ENCODE data around the gene MAP2K6. TPM values are rescaled to one million over a fixed set of nuclear protein-coding genes. Genes with fewer than 3 reads are reported as not detected.

The MAP2K6 gene
- total and polyA plus RNA-seq, 10 of the 15 experiments (the other 5 are each of a cell fraction or from before 2014, with no cell fraction given): 15.6 to 70.3 (median 22.9) TPM

- intact Hi-C loops (cut with micrococcal nuclease; ENCODE audit: unreplicated experiment) (no loop called here), in situ Hi-C loops (cut with MboI) (no loop called here)
- DNase-seq (ENCODE audit: low read depth, low spot score): no peak
- H3K4me1 ChIP-seq (ENCODE audit: control insufficient read depth, insufficient read depth, low read length): no peaks in the 10 kb centered on the region
- H3K9ac ChIP-seq (ENCODE audit: control insufficient read depth, insufficient read depth, low read length): no peak overlapping the region
- WGBS (ENCODE audit: insufficient coverage, insufficient replicate concordance, low lambda C conversion rate, missing lambda C conversion rate): 83% methylated on average over 5 of the region's 5 CpGs
- H3K79me2 ChIP-seq (ENCODE audit: control insufficient read depth, insufficient read depth, low read length): no peaks in the 10 kb centered on the region
- ATAC-seq: no peak
- H3K4me2 ChIP-seq (ENCODE audit: control insufficient read depth, insufficient read depth): no peak overlapping the region
- no peak overlapping the region for H2AFZ ChIP-seq (ENCODE audit: control insufficient read depth, low read depth, low read length)
- ChIA-PET POLR2A (no interaction called here), SMC1A (ENCODE audit: uncharacterized antibody, unreplicated experiment) (no interaction called here), RAD21 (ENCODE audit: unreplicated experiment) (no interaction called here), CTCF (no interaction called here)
- no peak for FAIRE-seq
- H3K27me3 ChIP-seq (replicated peaks in 1 of 2; ENCODE audit: control insufficient read depth in 2 of 2, insufficient read depth in 2 of 2, low read length in 1 of 2): no peaks in the 10 kb centered on the region
- no peak for TF ChIP-seq JUNB (IDR thresholded peaks at IDR 0.05)
- no peak for TF ChIP-seq ZBED1 (IDR thresholded peaks at IDR 0.05; ENCODE audit: borderline replicate concordance)
- TF ChIP-seq BRCA1 (IDR thresholded peaks at IDR 0.05; ENCODE audit: low read depth, low read length): no peak
- TF ChIP-seq KLF5 (IDR thresholded peaks at IDR 0.05; ENCODE audit: partially characterized antibody): no peak
- TF ChIP-seq IRF3 (IDR thresholded peaks at IDR 0.05): no peak
- TF ChIP-seq SMARCA5 (IDR thresholded peaks at IDR 0.05): no peak
- H3K27ac ChIP-seq (ENCODE audit: control insufficient read depth, insufficient read depth): no peak overlapping the region
- H3K4me3 ChIP-seq: no peak overlapping the region
- no peaks in the 10 kb centered on the region for H3K36me3 ChIP-seq (ENCODE audit: control insufficient read depth in 2 of 2, insufficient read depth in 2 of 2, low read length in 1 of 2)
- no peaks in the 10 kb centered on the region for H4K20me1 ChIP-seq (ENCODE audit: control insufficient read depth, insufficient read depth)
- BruUV-seq (replicated peaks): no TSS peak
- H3K9me3 ChIP-seq (replicated peaks; ENCODE audit: control insufficient read depth, insufficient read depth, low read length): peaks cover 2% of the 10 kb centered on the region; the same call in 2 of the 3 replicates
These were observed 21.6 kb downstream of the MAP2K6 start for GRCh38 chr17:69435971-69436696.

DNA sequence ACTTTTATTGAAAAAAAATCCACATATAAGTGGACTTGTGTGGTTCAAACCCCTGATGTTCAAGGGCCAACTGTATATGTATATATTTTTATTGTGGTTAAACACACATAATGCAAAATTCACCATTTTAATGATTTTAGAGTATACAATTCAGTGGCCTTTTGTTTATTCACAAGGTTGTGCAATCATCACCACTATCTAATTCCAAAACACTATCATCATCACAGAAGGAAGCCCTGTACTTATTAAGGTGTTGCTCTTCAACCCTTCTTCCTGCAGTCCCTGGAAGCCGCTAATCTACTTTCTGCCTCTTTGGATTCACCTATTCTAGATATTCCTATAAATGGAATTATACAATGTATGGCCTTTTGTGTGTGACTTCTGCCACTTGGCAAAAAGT, 23.0 kb downstream of the MAP2K6 start:
- Histone ChIP-seq H3K79me2 (ENCODE audit: control insufficient read depth, insufficient read depth, low read length) (no peaks in the 10 kb centered on the region), H3K27me3 (replicated peaks in 1 of 2; ENCODE audit: control insufficient read depth in 2 of 2, insufficient read depth in 2 of 2, low read length in 1 of 2) (no peaks in the 10 kb centered on the region), H3K4me1 (ENCODE audit: control insufficient read depth, insufficient read depth, low read length) (no peaks in the 10 kb centered on the region), H3K9me3 (replicated peaks; ENCODE audit: control insufficient read depth, insufficient read depth, low read length) (peaks cover 2% of the 10 kb centered on the region; the same call in 2 of the 3 replicates), H3K27ac (ENCODE audit: control insufficient read depth, insufficient read depth) (no peak overlapping the region), H3K36me3 (ENCODE audit: control insufficient read depth in 2 of 2, insufficient read depth in 2 of 2, low read length in 1 of 2) (no peaks in the 10 kb centered on the region), H3K4me3 (no peak overlapping the region), H4K20me1 (ENCODE audit: control insufficient read depth, insufficient read depth) (no peaks in the 10 kb centered on the region), H3K9ac (ENCODE audit: control insufficient read depth, insufficient read depth, low read length) (no peak overlapping the region), H3K4me2 (ENCODE audit: control insufficient read depth, insufficient read depth) (no peak overlapping the region), H2AFZ (ENCODE audit: control insufficient read depth, low read depth, low read length) (no peak overlapping the region)
- POLR2A ChIA-PET: no interaction called here
- no TSS peak for BruUV-seq (replicated peaks)
- WGBS (ENCODE audit: insufficient coverage, insufficient replicate concordance, low lambda C conversion rate, missing lambda C conversion rate): 100% methylated on average over 1 of the region's 1 CpG
- no peak for ATAC-seq
- CTCF ChIA-PET: interaction anchor here (1.0 to 1.5 kb wide), 3 partner anchors 18 to 42 kb away, joined by 3 to 5 read pairs (median 3); no protein-coding TSS in a partner anchor
- intact Hi-C loops (cut with micrococcal nuclease; ENCODE audit: unreplicated experiment) (no loop called here), in situ Hi-C loops (cut with MboI) (no loop called here)
- no peak for FAIRE-seq
- DNase-seq (ENCODE audit: low read depth, low spot score): no peak
- RAD21 ChIA-PET (ENCODE audit: unreplicated experiment): no interaction called here
- SMC1A ChIA-PET (ENCODE audit: uncharacterized antibody, unreplicated experiment): interaction anchor here (0.5 to 1.8 kb wide), 2 partner anchors 33 to 69 kb away, joined by 3 read pairs; no protein-coding TSS in a partner anchor
- no peak for TF ChIP-seq ZNF207 (IDR thresholded peaks at IDR 0.05; ENCODE audit: borderline replicate concordance)
- TF ChIP-seq REST (IDR thresholded peaks at IDR 0.05; ENCODE audit: low read depth, low read length): no peak
- TF ChIP-seq, protein P1, sequence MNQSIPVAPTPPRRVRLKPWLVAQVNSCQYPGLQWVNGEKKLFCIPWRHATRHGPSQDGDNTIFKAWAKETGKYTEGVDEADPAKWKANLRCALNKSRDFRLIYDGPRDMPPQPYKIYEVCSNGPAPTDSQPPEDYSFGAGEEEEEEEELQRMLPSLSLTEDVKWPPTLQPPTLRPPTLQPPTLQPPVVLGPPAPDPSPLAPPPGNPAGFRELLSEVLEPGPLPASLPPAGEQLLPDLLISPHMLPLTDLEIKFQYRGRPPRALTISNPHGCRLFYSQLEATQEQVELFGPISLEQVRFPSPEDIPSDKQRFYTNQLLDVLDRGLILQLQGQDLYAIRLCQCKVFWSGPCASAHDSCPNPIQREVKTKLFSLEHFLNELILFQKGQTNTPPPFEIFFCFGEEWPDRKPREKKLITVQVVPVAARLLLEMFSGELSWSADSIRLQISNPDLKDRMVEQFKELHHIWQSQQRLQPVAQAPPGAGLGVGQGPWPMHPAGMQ (IDR thresholded peaks at IDR 0.05; ENCODE audit: borderline replicate concordance): no peak
